H1 (cell line): ENCODE data around the gene TTC34.

Source experiments
- CTCF ChIP-seq, 3 experiments: IDR thresholded peaks; 1 replicate in 2 of 3; 2 replicates in 1 of 3; pipeline versions ENCODE4 v1.5.1 to v1.6.1; 2011; ENCODE audit warnings: low read length in 3 of 3, mild to moderate bottlenecking in 3 of 3, inconsistent platforms in 2 of 3, low read depth in 1 of 3, moderate library complexity in 1 of 3; ENCODE audit not compliant: insufficient read depth in 1 of 3; ENCODE audit errors: control extremely low read depth in 1 of 3
- MAFK ChIP-seq: IDR thresholded peaks from 2 replicates; pipeline ENCODE4 v1.6.1; 2012; ENCODE audit warnings: low read depth, mild to moderate bottlenecking, improper control_type of control experiment, low read length
- RXRA ChIP-seq: IDR thresholded peaks from 2 replicates; pipeline ENCODE4 v1.6.1; 2011; ENCODE audit warnings: low read depth, mild to moderate bottlenecking, low read length, moderate library complexity; ENCODE audit not compliant: insufficient read depth

DNA sequence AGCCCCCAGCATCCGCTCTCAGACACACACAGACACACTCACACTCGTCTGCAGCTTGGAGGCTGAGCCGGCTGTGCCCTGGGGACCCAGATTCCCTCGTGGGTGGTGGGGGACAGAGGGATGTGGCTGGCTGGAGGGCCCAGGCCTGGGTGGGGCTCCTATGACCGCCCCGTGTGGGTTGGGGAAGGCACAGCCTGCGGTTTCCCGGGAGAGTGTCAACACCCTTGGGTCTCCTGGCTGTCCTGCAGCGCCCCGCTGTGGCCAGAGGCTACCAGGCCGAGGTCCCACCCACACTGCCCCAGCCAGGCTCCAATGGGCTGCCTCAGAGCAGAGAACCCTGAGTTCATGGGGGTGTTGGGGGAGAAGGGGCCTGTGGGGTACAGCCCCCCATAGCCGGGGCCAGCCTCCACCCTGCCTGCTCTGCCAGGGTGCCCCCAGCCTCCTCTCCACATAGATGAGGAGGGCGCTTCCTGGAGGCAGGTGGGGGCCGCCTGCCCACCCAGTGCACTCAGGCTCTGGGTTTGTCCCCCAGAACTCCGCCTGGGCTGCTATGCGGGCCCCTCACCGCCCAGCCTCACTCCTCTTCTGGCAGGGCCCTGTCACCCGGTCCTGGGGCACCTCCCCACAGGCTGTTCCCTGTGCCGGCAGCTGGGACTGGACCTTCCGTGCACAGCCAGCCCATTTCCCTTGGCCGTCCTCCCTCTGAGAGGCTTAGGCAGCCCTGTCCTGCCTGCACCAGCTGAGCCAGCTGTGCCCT lies at the start of gene TTC34:
- TF ChIP-seq CTCF (IDR thresholded peaks at IDR 0.05; ENCODE audit: control extremely low read depth in 1 of 3, insufficient read depth in 1 of 3, low read depth in 1 of 3, low read length in 3 of 3) (no peak), MAFK (no peak), RXRA (no peak)
